Lower leg skin (tissue), 4 donors: ENCODE results near the gene AK5. TPM values are rescaled to one million over a fixed set of nuclear protein-coding genes. Genes with fewer than 3 reads are reported as not detected.

Source experiments
- DNase-seq, 2 donors: peaks; one replicate each; pipeline ENCODE4 v3.0.0-alpha.2; 2019; ENCODE audit warnings: low spot score in 2 of 2
- H3K4me3 ChIP-seq: fragments of 200-600 bp; sonication (generic); 2 replicates; pipeline ENCODE4 v1.5.1; 2017; ENCODE audit warnings: mild to moderate bottlenecking, low read depth; ENCODE audit not compliant: poor library complexity, severe bottlenecking
- POLR2A ChIP-seq, 2 donors: fragments of 450-650 bp; IDR thresholded peaks; one replicate each; pipeline ENCODE4 v1.6.1; 2016 to 2017; ENCODE audit warnings: antibody characterized with exemption in 2 of 2, mild to moderate bottlenecking in 1 of 2, moderate library complexity in 1 of 2
- WGBS, 2 donors: methylation state at CpG; one replicate each; pipeline ENCODE4 v1.1.5; 2018; 5-methylcytosine and 5-hydroxymethylcytosine counted together
- intact Hi-C: fragments of 100-400 bp; cut with DNase I; formaldehyde crosslinking; loops from one replicate; pipeline ENCODE4 v1.15.0; 2023; ENCODE audit warnings: low total_unique reads
- total RNA-seq, 4 donors: library from RNA; depleted of rRNA; stranded (reverse); fragments of >200 nt; gene quantifications; one replicate each; pipeline ENCODE4 v1.1.0, GENCODE V29; 2016
- TF ChIP-seq, protein P1 (sequence below), 3 donors: fragments of 450-650 bp; IDR thresholded peaks; one replicate each; pipeline ENCODE4 v1.5.1; 2016; ENCODE audit warnings: antibody characterized with exemption in 3 of 3, mild to moderate bottlenecking in 3 of 3, moderate library complexity in 2 of 3

AK5 gene
- total RNA-seq, 4 donors from 2014 or later = 0.08 to 2.6 (median 1.7) TPM

DNA sequence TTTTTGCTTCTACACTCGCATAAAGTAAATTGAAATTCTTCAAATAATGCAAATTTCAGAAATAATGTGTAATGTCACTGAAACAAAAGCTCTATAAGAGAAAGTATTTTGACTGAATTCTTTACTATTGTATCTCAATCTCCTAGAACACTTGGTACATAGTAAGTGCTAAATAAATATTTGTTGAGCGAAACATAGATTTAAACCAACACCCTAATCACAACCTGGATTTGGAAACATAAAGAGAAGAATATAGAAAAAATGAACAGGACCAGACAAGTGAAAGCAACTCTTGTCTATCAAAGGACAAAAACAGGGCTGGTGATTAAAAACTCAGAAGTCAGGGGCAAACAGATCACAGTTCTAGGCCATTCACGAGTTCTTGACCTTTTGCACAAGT is 74.3 kb downstream of the AK5 start:
- intact Hi-C loops = no loop called here
- 82 to 86% methylated on average over 3 of the region's 3 CpGs for WGBS, 2 donors
- no peak overlapping the region for H3K4me3 ChIP-seq
- DNase-seq = no peak
- TF ChIP-seq POLR2A (IDR thresholded peaks at IDR 0.05) = no peak
- TF ChIP-seq, protein P1, sequence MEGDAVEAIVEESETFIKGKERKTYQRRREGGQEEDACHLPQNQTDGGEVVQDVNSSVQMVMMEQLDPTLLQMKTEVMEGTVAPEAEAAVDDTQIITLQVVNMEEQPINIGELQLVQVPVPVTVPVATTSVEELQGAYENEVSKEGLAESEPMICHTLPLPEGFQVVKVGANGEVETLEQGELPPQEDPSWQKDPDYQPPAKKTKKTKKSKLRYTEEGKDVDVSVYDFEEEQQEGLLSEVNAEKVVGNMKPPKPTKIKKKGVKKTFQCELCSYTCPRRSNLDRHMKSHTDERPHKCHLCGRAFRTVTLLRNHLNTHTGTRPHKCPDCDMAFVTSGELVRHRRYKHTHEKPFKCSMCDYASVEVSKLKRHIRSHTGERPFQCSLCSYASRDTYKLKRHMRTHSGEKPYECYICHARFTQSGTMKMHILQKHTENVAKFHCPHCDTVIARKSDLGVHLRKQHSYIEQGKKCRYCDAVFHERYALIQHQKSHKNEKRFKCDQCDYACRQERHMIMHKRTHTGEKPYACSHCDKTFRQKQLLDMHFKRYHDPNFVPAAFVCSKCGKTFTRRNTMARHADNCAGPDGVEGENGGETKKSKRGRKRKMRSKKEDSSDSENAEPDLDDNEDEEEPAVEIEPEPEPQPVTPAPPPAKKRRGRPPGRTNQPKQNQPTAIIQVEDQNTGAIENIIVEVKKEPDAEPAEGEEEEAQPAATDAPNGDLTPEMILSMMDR (IDR thresholded peaks at IDR 0.05) = no peak

DNA sequence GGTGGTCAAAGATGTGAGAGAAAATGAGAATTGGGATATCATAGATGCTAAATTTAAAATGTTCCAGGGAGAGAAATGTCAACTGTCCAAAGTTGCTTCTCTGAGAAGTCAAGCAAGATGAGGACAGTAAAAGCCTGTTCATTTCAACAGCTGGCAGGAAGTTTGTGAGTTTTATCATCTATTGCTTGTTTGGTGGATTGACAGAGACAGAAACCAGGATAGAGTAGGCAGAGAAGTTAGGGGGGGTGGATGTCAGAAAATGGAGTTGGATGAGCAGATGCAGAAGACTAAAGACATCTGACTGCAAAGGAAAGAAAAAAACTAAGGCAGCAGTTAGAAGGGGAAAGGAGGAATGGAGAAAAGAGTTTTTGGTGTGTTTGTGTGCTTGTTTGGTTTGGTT is 78.4 kb downstream of the AK5 start:
- intact Hi-C loops = no loop called here

DNA sequence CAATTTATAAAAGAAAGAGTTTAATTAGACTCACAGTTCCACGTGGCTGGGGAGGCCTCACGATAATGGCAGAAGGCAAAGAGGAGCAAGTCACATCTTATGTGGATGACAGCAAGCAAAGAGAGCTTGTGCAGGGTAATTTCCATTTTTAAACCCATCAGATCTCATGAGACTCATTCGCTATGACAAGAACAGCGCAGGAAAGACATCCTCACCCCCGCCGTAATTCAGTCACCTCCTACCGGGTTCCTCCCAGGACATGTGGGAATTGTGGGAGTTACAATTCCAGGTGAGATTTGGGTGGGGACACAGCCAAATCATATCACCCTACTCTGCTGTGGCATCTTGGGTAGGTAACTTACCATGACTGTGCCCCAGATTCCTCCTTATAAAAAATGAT is 79.8 kb downstream of the AK5 start:
- intact Hi-C loops = no loop called here
- no peak overlapping the region for H3K4me3 ChIP-seq
- DNase-seq = no peak
- TF ChIP-seq, protein P1 (IDR thresholded peaks at IDR 0.05) = no peak
- TF ChIP-seq POLR2A (IDR thresholded peaks at IDR 0.05) = no peak
- 92 to 95% methylated on average over 7 of the region's 7 CpGs for WGBS, 2 donors

More for the DNA sequence above, 78.4 kb downstream of the AK5 start:
- H3K4me3 ChIP-seq = no peak overlapping the region
- no peak for DNase-seq
- no peak for TF ChIP-seq POLR2A (IDR thresholded peaks at IDR 0.05)
- TF ChIP-seq, protein P1 (IDR thresholded peaks at IDR 0.05) = no peak

DNA sequence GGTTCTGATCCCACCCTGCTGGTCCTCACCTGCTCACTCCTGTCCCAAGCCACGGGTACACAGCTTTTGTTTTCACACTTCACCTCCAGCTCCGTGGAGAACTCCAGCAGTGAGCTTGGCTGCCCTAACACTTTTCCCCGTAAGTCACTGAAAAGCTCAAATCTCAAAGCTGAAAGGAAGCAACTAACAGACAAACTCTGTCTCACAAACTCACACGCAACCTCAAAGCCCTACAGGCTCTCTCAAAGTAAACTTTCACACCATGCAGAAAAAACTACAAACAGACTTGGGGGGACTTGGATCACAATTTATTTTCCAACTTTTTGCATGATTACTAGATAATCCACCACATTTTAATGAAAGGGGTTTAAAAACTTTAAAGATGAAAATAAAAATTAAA is 88.3 kb downstream of the AK5 start:
- intact Hi-C loops = no loop called here
- no peak overlapping the region for H3K4me3 ChIP-seq
- TF ChIP-seq POLR2A (IDR thresholded peaks at IDR 0.05) = no peak
- TF ChIP-seq, protein P1 (IDR thresholded peaks at IDR 0.05) = no peak
- WGBS, 2 donors = 44 to 53% methylated on average over 4 of the region's 4 CpGs
- DNase-seq = no peak

DNA sequence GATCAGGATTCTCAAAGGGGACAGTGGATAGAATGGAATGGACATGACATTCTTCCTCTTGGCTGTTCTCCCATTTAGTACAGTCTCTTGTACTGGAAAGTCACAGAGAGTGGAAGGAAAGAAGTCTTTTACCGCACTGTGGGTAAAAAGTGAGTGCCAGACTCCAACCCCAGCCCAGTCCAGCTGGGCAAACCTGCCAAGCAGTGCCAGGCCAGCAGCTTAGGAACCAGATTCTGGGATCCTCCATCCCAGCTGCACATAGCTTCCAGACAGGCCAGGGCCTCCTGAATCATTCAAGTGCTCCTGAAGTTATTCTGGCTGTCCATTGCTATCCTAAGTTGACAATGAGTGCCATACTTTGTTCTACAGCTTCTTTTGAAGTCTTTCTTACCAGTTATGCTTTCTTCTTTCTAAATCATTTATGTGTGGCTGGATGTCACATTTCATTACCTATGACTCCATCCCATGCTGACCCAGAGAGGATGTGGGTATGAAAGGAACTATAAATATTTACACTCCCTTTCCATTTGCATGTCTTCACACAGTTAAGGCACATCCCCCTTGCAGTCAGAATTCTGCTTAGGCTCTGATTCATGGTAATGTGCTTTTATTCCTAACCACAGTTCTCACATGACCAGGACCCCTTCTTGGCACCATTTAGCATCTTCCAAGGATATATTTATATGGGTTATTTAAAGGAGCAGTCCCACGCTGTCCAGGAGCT is 88.9 kb downstream of the AK5 start:
- intact Hi-C loops = no loop called here

More for the DNA sequence above, 88.9 kb downstream of the AK5 start:
- TF ChIP-seq, protein P1 (IDR thresholded peaks at IDR 0.05) = no peak
- no peak for TF ChIP-seq POLR2A (IDR thresholded peaks at IDR 0.05)
- H3K4me3 ChIP-seq = no peak overlapping the region
- DNase-seq = no peak
- WGBS, 2 donors = 78 to 89% methylated on average over 2 of the region's 2 CpGs
